T-helper 17 cell (primary cell): ENCODE measurements around the gene ST8SIA5. TPM values are rescaled to one million over a fixed set of nuclear protein-coding genes. Genes with fewer than 3 reads are reported as not detected.

Source experiments
- ATAC-seq: fragments of 150-1000 bp; cut with Tn5 transposase; 2 replicates; pipeline ENCODE4 v1.10.0; 2021; ENCODE audit warnings: mild to moderate bottlenecking, moderate library complexity
- DNase-seq, 3 donors: peaks; one replicate each; pipeline versions ENCODE4 v3.0.0 to v3.0.0-alpha.2; 2020 to 2021
- H3K9me3 ChIP-seq: one replicate; pipeline ENCODE4 v1.7.0; 2013; ENCODE audit warnings: low read length, mild to moderate bottlenecking; ENCODE audit not compliant: control insufficient read depth, poor library complexity, severe bottlenecking
- H3K27ac Mint-ChIP-seq: one replicate; pipeline ENCODE4 v1.8.0; 2022; ENCODE audit warnings: mild to moderate bottlenecking, moderate library complexity, mixed read lengths
- H3K27me3 Mint-ChIP-seq: one replicate; pipeline ENCODE4 v1.8.0; 2022; ENCODE audit warnings: mixed read lengths
- H3K36me3 Mint-ChIP-seq: one replicate; pipeline ENCODE4 v1.8.0; 2022; ENCODE audit warnings: low read depth, mixed read lengths
- H3K4me1 Mint-ChIP-seq: one replicate; pipeline ENCODE4 v1.8.0; 2022; ENCODE audit warnings: mild to moderate bottlenecking, mixed read lengths
- H3K4me3 Mint-ChIP-seq: one replicate; pipeline ENCODE4 v1.8.0; 2022; ENCODE audit warnings: mild to moderate bottlenecking, moderate library complexity, mixed read lengths
- total RNA-seq, 4 donors: library from RNA in 2 of 4; stranded (reverse) in 2 of 4; gene quantifications; one replicate each; pipeline ENCODE4 v1.2.3 and lab custom pipeline; 2022 to 2026

Gene ST8SIA5
- total RNA-seq, 2 donors from 2014 or later, result 0.34 TPM; not detected in 1

- peaks cover 2% of the 10 kb centered on the region for H3K4me1 Mint-ChIP-seq
- no peak for DNase-seq
- H3K4me3 Mint-ChIP-seq, result no peak overlapping the region
- no peaks in the 10 kb centered on the region for H3K9me3 ChIP-seq
- no peak overlapping the region for H3K27ac Mint-ChIP-seq
- no peak for ATAC-seq
- peaks cover 9% of the 10 kb centered on the region for H3K36me3 Mint-ChIP-seq
- H3K27me3 Mint-ChIP-seq, result peaks cover 18% of the 10 kb centered on the region
These were observed 67.9 kb downstream of the ST8SIA5 start for GRCh38 chr18:46688853-46689525.

- Mint-ChIP-seq H3K36me3 (peaks cover 3% of the 10 kb centered on the region), H3K27ac (no peak overlapping the region), H3K4me1 (no peaks in the 10 kb centered on the region), H3K4me3 (no peak overlapping the region), H3K27me3 (peaks cover 5% of the 10 kb centered on the region)
- no peak for DNase-seq
- ATAC-seq, result no peak
- no peaks in the 10 kb centered on the region for H3K9me3 ChIP-seq
These were observed 70.7 kb downstream of the ST8SIA5 start for GRCh38 chr18:46686186-46686585.

GRCh38 chr18:46683252-46683651, 73.6 kb downstream of the ST8SIA5 start:
- no peak for DNase-seq
- peaks cover 19% of the 10 kb centered on the region for H3K27me3 Mint-ChIP-seq
- no peaks in the 10 kb centered on the region for H3K9me3 ChIP-seq
- H3K36me3 Mint-ChIP-seq, result no peaks in the 10 kb centered on the region
- ATAC-seq, result no peak
- no peak overlapping the region for H3K27ac Mint-ChIP-seq
- H3K4me1 Mint-ChIP-seq, result no peaks in the 10 kb centered on the region
- H3K4me3 Mint-ChIP-seq, result no peak overlapping the region

- H3K27me3 Mint-ChIP-seq, result peaks cover 19% of the 10 kb centered on the region
- H3K4me1 Mint-ChIP-seq, result no peaks in the 10 kb centered on the region
- DNase-seq (no peak), ATAC-seq (no peak)
- no peak overlapping the region for H3K4me3 Mint-ChIP-seq
- H3K36me3 Mint-ChIP-seq, result no peaks in the 10 kb centered on the region
- no peaks in the 10 kb centered on the region for H3K9me3 ChIP-seq
- no peak overlapping the region for H3K27ac Mint-ChIP-seq
These were observed 75.8 kb downstream of the ST8SIA5 start for GRCh38 chr18:46680784-46681695.

- Mint-ChIP-seq H3K4me3 (no peak overlapping the region), H3K36me3 (peaks cover 3% of the 10 kb centered on the region), H3K27ac (no peak overlapping the region), H3K27me3 (peaks cover 19% of the 10 kb centered on the region), H3K4me1 (no peaks in the 10 kb centered on the region)
- ATAC-seq (no peak), DNase-seq (no peak)
- no peaks in the 10 kb centered on the region for H3K9me3 ChIP-seq
These were observed 76.8 kb downstream of the ST8SIA5 start for GRCh38 chr18:46679846-46680598.

- H3K36me3 Mint-ChIP-seq, result peaks cover 5% of the 10 kb centered on the region
- H3K27ac Mint-ChIP-seq, result no peak overlapping the region
- H3K4me1 Mint-ChIP-seq, result peaks cover 3% of the 10 kb centered on the region
- ATAC-seq (no peak), DNase-seq (no peak)
- H3K4me3 Mint-ChIP-seq, result no peak overlapping the region
- peaks cover 21% of the 10 kb centered on the region for H3K27me3 Mint-ChIP-seq
- H3K9me3 ChIP-seq, result no peaks in the 10 kb centered on the region
These were observed 78.0 kb downstream of the ST8SIA5 start for GRCh38 chr18:46678785-46679399.

GRCh38 chr18:46678041-46678440, 78.8 kb downstream of the ST8SIA5 start:
- DNase-seq (no peak), ATAC-seq (no peak)
- Mint-ChIP-seq H3K27ac (no peak overlapping the region), H3K27me3 (peaks cover 21% of the 10 kb centered on the region), H3K4me3 (no peak overlapping the region), H3K36me3 (peaks cover 5% of the 10 kb centered on the region), H3K4me1 (peaks cover 3% of the 10 kb centered on the region)
- no peaks in the 10 kb centered on the region for H3K9me3 ChIP-seq

GRCh38 chr18:46677611-46678010, 79.2 kb downstream of the ST8SIA5 start:
- Mint-ChIP-seq H3K36me3 (peaks cover 5% of the 10 kb centered on the region), H3K27ac (no peak overlapping the region), H3K4me1 (peaks cover 7% of the 10 kb centered on the region), H3K27me3 (peaks cover 21% of the 10 kb centered on the region), H3K4me3 (no peak overlapping the region)
- DNase-seq (no peak), ATAC-seq (no peak)
- H3K9me3 ChIP-seq, result no peaks in the 10 kb centered on the region

GRCh38 chr18:46676182-46676835, 80.5 kb downstream of the ST8SIA5 start:
- ATAC-seq, result no peak
- Mint-ChIP-seq H3K4me1 (peaks cover 16% of the 10 kb centered on the region), H3K4me3 (no peak overlapping the region), H3K27ac (no peak overlapping the region), H3K36me3 (peaks cover 5% of the 10 kb centered on the region), H3K27me3 (peaks cover 21% of the 10 kb centered on the region)
- no peaks in the 10 kb centered on the region for H3K9me3 ChIP-seq
- no peak for DNase-seq

- peaks cover 17% of the 10 kb centered on the region for H3K4me1 Mint-ChIP-seq
- no peaks in the 10 kb centered on the region for H3K9me3 ChIP-seq
- H3K27me3 Mint-ChIP-seq, result peaks cover 21% of the 10 kb centered on the region
- ATAC-seq (no peak), DNase-seq (no peak)
- peak overlapping the region; percentile 1 for H3K27ac Mint-ChIP-seq
- H3K36me3 Mint-ChIP-seq, result peaks cover 5% of the 10 kb centered on the region
- H3K4me3 Mint-ChIP-seq, result no peak overlapping the region
These were observed 81.7 kb downstream of the ST8SIA5 start for GRCh38 chr18:46675112-46675511.

- ATAC-seq (peak; percentile 81), DNase-seq (no peak)
- peak overlapping the region; percentile 21 for H3K4me3 Mint-ChIP-seq
- H3K9me3 ChIP-seq, result no peaks in the 10 kb centered on the region
- H3K27ac Mint-ChIP-seq, result peak overlapping the region; percentile 96
- H3K27me3 Mint-ChIP-seq, result peaks cover 13% of the 10 kb centered on the region
- H3K4me1 Mint-ChIP-seq, result peaks cover 17% of the 10 kb centered on the region
- H3K36me3 Mint-ChIP-seq, result peaks cover 5% of the 10 kb centered on the region
These were observed 84.5 kb downstream of the ST8SIA5 start for GRCh38 chr18:46672062-46672970.

- Mint-ChIP-seq H3K27ac (no peak overlapping the region), H3K4me1 (peaks cover 15% of the 10 kb centered on the region), H3K36me3 (peaks cover 2% of the 10 kb centered on the region), H3K27me3 (peaks cover 21% of the 10 kb centered on the region), H3K4me3 (peak overlapping the region; percentile 33)
- H3K9me3 ChIP-seq, result no peaks in the 10 kb centered on the region
- no peak for ATAC-seq
- no peak for DNase-seq
These were observed 88.2 kb downstream of the ST8SIA5 start for GRCh38 chr18:46668694-46669093.
